H9 (cell line): ENCODE results near the gene VSTM4. TPM values are rescaled to one million over a fixed set of nuclear protein-coding genes. Genes with fewer than 3 reads are reported as not detected.

Experiments
- DNase-seq: peaks from one replicate; pipeline ENCODE4 v3.0.0-alpha.2; 2017
- H2AFZ ChIP-seq: one replicate; pipeline ENCODE4 v1.6.1; 2013; ENCODE audit warnings: mild to moderate bottlenecking, low read length, control low read depth, moderate library complexity
- H2AK5ac ChIP-seq: 2 replicates; pipeline ENCODE4 v1.6.1; 2013; ENCODE audit warnings: low read length, control low read depth, mixed read lengths; ENCODE audit not compliant: insufficient read length
- H2BK120ac ChIP-seq: one replicate; pipeline ENCODE4 v1.6.1; 2013; ENCODE audit warnings: low read depth, mild to moderate bottlenecking, low read length, control low read depth, inconsistent platforms; ENCODE audit not compliant: poor library complexity, severe bottlenecking
- H2BK12ac ChIP-seq: 2 replicates; pipeline ENCODE4 v1.6.1; 2013; ENCODE audit warnings: low read length, control low read depth, mixed read lengths, low read depth; ENCODE audit not compliant: insufficient read length
- H2BK15ac ChIP-seq: 2 replicates; pipeline ENCODE4 v1.6.1; 2013; ENCODE audit warnings: low read depth, low read length, control low read depth
- H2BK20ac ChIP-seq: one replicate; pipeline ENCODE4 v1.6.1; 2013; ENCODE audit warnings: low read depth, mild to moderate bottlenecking, low read length, control low read depth, inconsistent platforms; ENCODE audit not compliant: poor library complexity, severe bottlenecking
- H2BK5ac ChIP-seq: 2 replicates; pipeline ENCODE4 v1.6.1; 2013; ENCODE audit warnings: low read length, control low read depth, mixed read lengths; ENCODE audit not compliant: insufficient read length
- H3K14ac ChIP-seq: 2 replicates; pipeline ENCODE4 v1.6.1; 2013; ENCODE audit warnings: low read length, control low read depth; ENCODE audit not compliant: insufficient read depth
- H3K18ac ChIP-seq: 2 replicates; pipeline ENCODE4 v1.6.1; 2013; ENCODE audit warnings: low read depth, mild to moderate bottlenecking, mixed read lengths, low read length, control low read depth; ENCODE audit not compliant: insufficient read length
- H3K23ac ChIP-seq: 2 replicates; pipeline ENCODE4 v1.6.1; 2013; ENCODE audit warnings: low read length, control low read depth, mixed read lengths, low read depth; ENCODE audit not compliant: insufficient read length
- H3K23me2 ChIP-seq: 2 replicates; pipeline ENCODE4 v1.6.1; 2013; ENCODE audit warnings: low read depth, mild to moderate bottlenecking, mixed read lengths, low read length, control low read depth; ENCODE audit not compliant: insufficient read length, poor library complexity, severe bottlenecking
- H3K27ac ChIP-seq: 2 replicates; pipeline ENCODE4 v1.5.1; 2013; ENCODE audit warnings: low read length, control low read depth, mixed read lengths, low read depth; ENCODE audit not compliant: insufficient read length
- H3K27me3 ChIP-seq: 2 replicates; pipeline ENCODE4 v1.6.1; 2013; ENCODE audit warnings: low read length, control low read depth, inconsistent platforms; ENCODE audit not compliant: insufficient read depth
- H3K4ac ChIP-seq: 2 replicates; pipeline ENCODE4 v1.6.1; 2013; ENCODE audit warnings: low read depth, mild to moderate bottlenecking, control low read depth, inconsistent platforms, low read length, moderate library complexity
- H3K4me1 ChIP-seq: 2 replicates; pipeline ENCODE4 v1.6.1; 2013; ENCODE audit warnings: low read length, control low read depth, inconsistent platforms; ENCODE audit not compliant: insufficient read depth
- H3K4me2 ChIP-seq: 2 replicates; pipeline ENCODE4 v1.6.1; 2013; ENCODE audit warnings: low read length, control low read depth, mixed read lengths; ENCODE audit not compliant: insufficient read length, insufficient read depth
- H3K56ac ChIP-seq: 2 replicates; pipeline ENCODE4 v1.6.1; 2013; ENCODE audit warnings: low read depth, mild to moderate bottlenecking, mixed read lengths, low read length, control low read depth; ENCODE audit not compliant: insufficient read length
- H3K79me1 ChIP-seq: 2 replicates; pipeline ENCODE4 v1.6.1; 2013; ENCODE audit warnings: low read depth, mild to moderate bottlenecking, moderate library complexity, low read length, control low read depth, inconsistent platforms; ENCODE audit not compliant: insufficient read depth, poor library complexity, severe bottlenecking
- H3K79me2 ChIP-seq: 2 replicates; pipeline ENCODE4 v1.6.1; 2013; ENCODE audit warnings: low read length, control low read depth, inconsistent platforms; ENCODE audit not compliant: insufficient read depth
- H3K9ac ChIP-seq: 2 replicates; pipeline ENCODE4 v1.6.1; 2013; ENCODE audit warnings: low read length, control low read depth, mixed read lengths; ENCODE audit not compliant: insufficient read length; ENCODE audit errors: extremely low read depth
- H3K9me3 ChIP-seq: one replicate; pipeline ENCODE4 v1.6.1; 2013; ENCODE audit warnings: low read depth, low read length, inconsistent platforms; ENCODE audit not compliant: control insufficient read depth
- H3T11ph ChIP-seq: one replicate; pipeline ENCODE4 v1.6.1; 2013; ENCODE audit warnings: mild to moderate bottlenecking, low read length, control low read depth, inconsistent platforms
- H4K20me1 ChIP-seq: one replicate; pipeline ENCODE4 v1.6.1; 2013; ENCODE audit not compliant: control insufficient read depth, insufficient read length, insufficient read depth
- H4K5ac ChIP-seq: 2 replicates; pipeline ENCODE4 v1.6.1; 2013; ENCODE audit warnings: low read depth, mild to moderate bottlenecking, mixed read lengths, low read length, control low read depth; ENCODE audit not compliant: insufficient read length
- H4K8ac ChIP-seq: replicated peaks from 2 replicates; pipeline ENCODE4 v1.6.1; 2013; ENCODE audit warnings: low read length, control low read depth, mixed read lengths, low read depth; ENCODE audit not compliant: insufficient read length
- H4K91ac ChIP-seq: 2 replicates; pipeline ENCODE4 v1.6.1; 2013; ENCODE audit warnings: low read depth, mild to moderate bottlenecking, moderate library complexity, mixed read lengths, low read length, control low read depth; ENCODE audit not compliant: insufficient read length
- H3K27ac Mint-ChIP-seq, 3 experiments: 2 replicates in 2 of 3; 3 replicates in 1 of 3; pipeline ENCODE4 v1.8.0; 2020 to 2021; ENCODE audit warnings: mixed read lengths in 3 of 3, mild to moderate bottlenecking in 1 of 3, moderate library complexity in 1 of 3
- H3K27me3 Mint-ChIP-seq: 2 replicates; pipeline ENCODE4 v1.8.0; 2021; ENCODE audit warnings: low read depth, mild to moderate bottlenecking, moderate library complexity, mixed read lengths
- H3K36me3 Mint-ChIP-seq, 3 experiments: 2 replicates in 2 of 3; 3 replicates in 1 of 3; pipeline ENCODE4 v1.8.0; 2020 to 2021; ENCODE audit warnings: low read depth in 3 of 3, mixed read lengths in 3 of 3; ENCODE audit not compliant: insufficient read depth in 1 of 3
- H3K4me1 Mint-ChIP-seq, 2 experiments: 2 replicates each; pipeline ENCODE4 v1.8.0; 2020; ENCODE audit warnings: mixed read lengths in 2 of 2
- H3K4me3 Mint-ChIP-seq, 2 experiments: 2 replicates in 1 of 2; 3 replicates in 1 of 2; pipeline ENCODE4 v1.8.0; 2020 to 2021; ENCODE audit warnings: mild to moderate bottlenecking in 2 of 2, mixed read lengths in 2 of 2, moderate library complexity in 1 of 2
- H3K9me3 Mint-ChIP-seq, 2 experiments: 2 replicates in 1 of 2; 3 replicates in 1 of 2; pipeline ENCODE4 v1.8.0; 2020; ENCODE audit warnings: mild to moderate bottlenecking in 2 of 2, mixed read lengths in 2 of 2, moderate library complexity in 1 of 2
- WGBS: extraction: QIAGEN DNeasy Blood & Tissue Kit; methylation state at CpG from one replicate; pipeline ENCODE4 v1.1.7; 2013; ENCODE audit warnings: missing lambda C conversion rate, low lambda C conversion rate, mixed read lengths; ENCODE audit not compliant: insufficient read length; ENCODE audit errors: extremely low coverage; 5-methylcytosine and 5-hydroxymethylcytosine counted together
- total RNA-seq: library from RNA; stranded (reverse); gene quantifications from 2 replicates; pipeline ENCODE4 v1.2.1, GENCODE V29; 2021
- TF ChIP-seq, protein P1 (sequence below): fragments of 200-600 bp; sonication (generic); conservative IDR thresholded peaks from 3 replicates; pipeline ENCODE4 v1.8.0; 2021; ENCODE audit warnings: antibody characterized with exemption, mild to moderate bottlenecking

The VSTM4 gene
- total RNA-seq, 1 experiment from 2014 or later = 0.44 TPM

GRCh38 chr10:49028639-49029038 is 86.7 kb downstream of the VSTM4 start:
- DNase-seq = no peak

More at GRCh38 chr10:49028639-49029038, 86.7 kb downstream of the VSTM4 start:
- Histone ChIP-seq H3K4ac (no peak overlapping the region), H3K9ac (no peak overlapping the region), H2AK5ac (no peak overlapping the region), H3K9me3 (no peaks in the 10 kb centered on the region), H3K4me2 (no peak overlapping the region), H3K56ac (no peak overlapping the region), H3K23me2 (no peaks in the 10 kb centered on the region), H3K23ac (no peak overlapping the region), H3K27ac (no peak overlapping the region), H3K18ac (no peak overlapping the region), H3K27me3 (no peaks in the 10 kb centered on the region), H4K8ac (no peak overlapping the region), H3K79me2 (no peaks in the 10 kb centered on the region), H4K91ac (no peak overlapping the region), H2BK120ac (no peak overlapping the region), H4K5ac (no peak overlapping the region), H3K4me1 (no peaks in the 10 kb centered on the region), H2BK5ac (no peak overlapping the region), H2AFZ (no peak overlapping the region), H2BK12ac (no peak overlapping the region), H3K79me1 (no peaks in the 10 kb centered on the region), H2BK15ac (no peak overlapping the region), H3T11ph (no peak overlapping the region), H4K20me1 (no peaks in the 10 kb centered on the region), H3K14ac (no peak overlapping the region), H2BK20ac (no peak overlapping the region)
- Mint-ChIP-seq H3K4me1 (no peaks in the 10 kb centered on the region), H3K4me3 (no peak overlapping the region), H3K27me3 (peaks cover 3% of the 10 kb centered on the region; the same call in 1 of the 2 replicates), H3K9me3 (no peaks in the 10 kb centered on the region), H3K27ac (no peak overlapping the region), H3K36me3 (no peaks in the 10 kb centered on the region)
- TF ChIP-seq, protein P1, sequence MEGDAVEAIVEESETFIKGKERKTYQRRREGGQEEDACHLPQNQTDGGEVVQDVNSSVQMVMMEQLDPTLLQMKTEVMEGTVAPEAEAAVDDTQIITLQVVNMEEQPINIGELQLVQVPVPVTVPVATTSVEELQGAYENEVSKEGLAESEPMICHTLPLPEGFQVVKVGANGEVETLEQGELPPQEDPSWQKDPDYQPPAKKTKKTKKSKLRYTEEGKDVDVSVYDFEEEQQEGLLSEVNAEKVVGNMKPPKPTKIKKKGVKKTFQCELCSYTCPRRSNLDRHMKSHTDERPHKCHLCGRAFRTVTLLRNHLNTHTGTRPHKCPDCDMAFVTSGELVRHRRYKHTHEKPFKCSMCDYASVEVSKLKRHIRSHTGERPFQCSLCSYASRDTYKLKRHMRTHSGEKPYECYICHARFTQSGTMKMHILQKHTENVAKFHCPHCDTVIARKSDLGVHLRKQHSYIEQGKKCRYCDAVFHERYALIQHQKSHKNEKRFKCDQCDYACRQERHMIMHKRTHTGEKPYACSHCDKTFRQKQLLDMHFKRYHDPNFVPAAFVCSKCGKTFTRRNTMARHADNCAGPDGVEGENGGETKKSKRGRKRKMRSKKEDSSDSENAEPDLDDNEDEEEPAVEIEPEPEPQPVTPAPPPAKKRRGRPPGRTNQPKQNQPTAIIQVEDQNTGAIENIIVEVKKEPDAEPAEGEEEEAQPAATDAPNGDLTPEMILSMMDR = no peak
- no CpG with 5 or more reads among the region's 2 CpGs for WGBS
